Stimulated activated CD8-positive, alpha-beta memory T cell treated with anti-CD3 and anti-CD28 coated beads, Interleukin-15, amount 100 ng/mL, for 4 hours (primary cell): Measurements from ENCODE around the gene HES6.
A peak's percentile ranks its signal among the peaks of the same experiment; 100 is the strongest.
"Not testable (repeated sequence)": the region's sequence is repeated elsewhere in the genome, so short reads cannot be mapped to it uniquely, and the experiment has no call there.

Experiments used
- DNase-seq, 2 donors: peaks; one replicate each; pipeline ENCODE4 v3.0.0-alpha.2; 2020; ENCODE audit warnings: low read depth in 2 of 2

HES6 gene

DNA sequence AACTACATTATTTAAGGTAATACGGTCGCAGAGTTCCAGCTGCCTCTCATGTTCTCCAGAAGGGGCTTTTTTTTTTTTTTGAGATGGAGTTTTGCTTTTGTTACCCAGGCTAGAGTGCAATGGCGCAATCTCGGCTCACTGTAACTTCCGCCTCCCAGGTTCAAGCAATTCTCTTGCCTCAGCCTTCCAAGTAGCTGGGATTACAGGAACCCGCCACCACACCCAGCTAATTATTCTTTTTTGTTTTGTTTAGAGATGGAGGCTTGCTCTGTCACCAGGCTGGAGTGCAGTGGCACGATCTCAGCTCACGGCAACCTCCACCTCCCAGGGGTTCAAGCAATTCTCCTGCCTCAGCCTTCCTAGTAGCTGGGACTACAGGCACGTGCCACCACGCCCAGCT lies 33.6 kb upstream of the HES6 start:
- DNase-seq = not testable (repeated sequence)

DNA sequence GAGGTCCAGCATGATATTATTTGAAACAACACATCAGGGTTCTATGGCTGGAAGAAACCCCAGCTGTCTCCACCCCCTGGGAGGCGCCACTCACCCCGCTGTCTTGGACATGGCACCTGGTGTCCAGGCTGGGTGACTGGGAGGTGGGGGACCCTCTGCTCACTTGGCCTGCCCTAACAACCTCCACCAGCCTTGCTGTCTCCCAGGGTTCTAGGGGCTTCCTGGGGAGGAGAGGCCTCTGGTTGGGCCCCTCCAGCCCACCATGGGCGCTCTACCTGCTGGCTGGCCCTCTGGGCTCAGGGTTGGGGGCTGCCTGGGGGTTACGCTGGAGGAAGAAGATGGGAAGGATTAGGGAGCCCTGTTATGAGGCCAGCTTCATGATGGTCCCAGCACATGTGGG lies 32.3 kb upstream of the HES6 start:
- no peak for DNase-seq

DNA sequence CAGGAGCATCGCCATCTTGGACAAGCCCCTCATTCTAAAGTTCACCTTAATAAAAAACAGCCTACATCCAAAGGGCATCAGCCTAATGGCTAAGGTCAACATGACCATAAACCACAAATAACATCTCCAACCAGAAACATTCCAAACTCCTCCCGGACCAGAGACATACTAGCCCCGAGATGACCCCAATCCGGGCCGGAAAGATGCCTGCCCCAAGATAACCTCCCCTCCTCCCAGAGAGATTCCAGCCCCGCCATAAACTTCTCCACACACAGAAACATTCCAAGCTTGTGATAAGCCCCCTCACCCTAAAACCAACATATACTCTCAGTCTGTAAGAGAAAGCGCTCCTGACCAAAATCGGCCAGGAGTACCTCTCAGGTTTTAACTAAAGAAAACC lies 31.8 kb upstream of the HES6 start:
- DNase-seq = not testable (repeated sequence)

DNA sequence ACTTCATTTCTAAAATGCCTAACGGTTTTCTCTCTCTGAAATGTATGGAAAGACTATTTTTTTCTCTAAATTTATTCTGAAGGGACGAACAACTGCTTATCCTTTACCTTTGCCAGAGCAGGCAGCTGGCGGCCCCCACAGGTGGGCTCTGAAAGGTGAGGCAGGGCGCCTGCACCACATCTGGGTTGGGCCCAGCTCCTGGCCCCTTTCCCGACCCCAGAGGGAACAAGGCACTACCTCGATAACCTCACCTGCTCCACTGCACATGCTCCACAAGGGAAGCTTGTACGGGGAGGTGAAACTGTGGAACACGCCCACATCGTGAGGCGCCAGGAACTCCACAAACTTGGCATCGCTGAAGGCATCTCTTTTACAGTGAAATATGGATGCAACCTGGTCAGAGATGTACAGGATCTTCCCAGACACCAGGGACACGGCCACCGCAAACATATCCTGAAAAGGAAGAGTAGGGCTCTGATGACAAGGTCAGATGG lies 31.3 kb upstream of the HES6 start:
- DNase-seq = no peak

DNA sequence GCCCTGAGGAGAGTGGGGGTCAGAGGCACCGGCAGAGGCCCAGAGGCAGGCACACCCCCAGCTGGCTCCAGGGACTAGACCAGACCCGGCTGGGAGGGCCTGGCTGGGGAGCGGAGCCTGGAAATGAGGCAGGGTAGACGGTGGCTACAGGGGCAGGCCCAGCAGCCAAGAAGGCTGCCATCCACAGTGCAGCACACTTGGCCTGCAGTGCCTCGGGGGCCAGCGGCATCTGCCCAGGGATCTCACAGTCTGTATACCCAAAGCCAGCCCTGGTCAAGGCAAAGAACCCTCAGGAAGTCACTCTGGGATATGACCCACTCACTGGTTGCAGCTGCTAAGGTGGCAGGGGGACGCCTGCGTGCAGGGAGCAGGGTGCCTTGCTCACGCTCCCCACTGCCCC lies 30.8 kb upstream of the HES6 start:
- no peak for DNase-seq

DNA sequence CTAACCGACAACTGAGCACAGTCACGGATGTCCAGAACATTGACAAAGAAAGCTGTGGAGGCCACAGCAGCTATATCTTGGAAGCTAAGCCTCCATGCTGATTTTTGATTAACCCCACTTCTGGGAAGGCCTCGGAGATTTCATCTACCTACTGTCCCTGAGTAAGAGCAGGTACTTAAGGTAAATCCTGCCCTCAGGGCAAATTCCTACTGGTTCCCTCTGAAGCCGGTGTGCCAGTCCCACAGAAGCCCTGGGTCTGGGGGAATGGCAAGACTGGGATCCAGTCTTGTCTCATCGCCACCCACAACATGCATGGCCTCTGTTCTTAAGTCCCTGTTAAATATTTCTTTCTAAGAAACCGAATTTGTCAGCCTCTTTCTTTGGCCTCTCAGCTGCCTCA lies 29.9 kb upstream of the HES6 start:
- no peak for DNase-seq

DNA sequence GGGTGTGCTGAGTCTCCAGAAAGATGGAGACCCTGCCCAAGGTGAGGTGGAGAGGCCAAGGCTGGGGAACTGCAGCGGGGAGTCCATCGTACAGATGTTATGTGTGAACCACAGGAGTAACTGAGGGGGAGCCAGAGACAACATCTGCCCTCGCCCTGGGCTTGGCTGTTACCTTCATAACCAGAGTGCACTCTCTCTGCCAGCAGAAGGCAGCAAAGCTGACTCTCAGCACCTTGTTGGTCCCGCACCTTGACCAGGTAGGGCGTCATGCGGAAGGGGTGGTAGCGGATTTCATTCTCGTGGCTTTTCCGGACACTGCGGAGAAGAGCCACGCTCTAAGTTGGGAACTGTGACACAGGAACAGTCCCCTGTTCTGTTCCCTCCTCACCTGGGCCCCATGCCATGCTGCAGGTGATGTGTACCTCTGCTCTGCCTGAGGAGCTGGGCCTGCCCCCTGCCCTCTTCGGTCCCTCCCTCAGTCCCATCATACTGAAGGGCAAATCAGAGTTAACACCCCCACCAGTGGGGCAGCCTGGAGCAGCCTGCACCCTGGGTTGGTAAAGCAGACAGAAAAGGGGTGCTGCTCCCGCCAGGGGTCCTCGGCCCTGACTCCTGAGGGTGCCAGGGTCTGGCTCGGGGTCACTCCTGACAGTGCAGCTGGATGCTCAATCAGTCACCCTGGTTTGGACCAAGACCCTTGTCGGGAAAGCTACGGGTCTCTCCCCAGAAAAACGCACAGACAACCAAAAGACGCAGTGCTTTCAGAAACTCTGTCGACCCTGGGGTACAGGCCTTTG lies 28.2 kb upstream of the HES6 start:
- DNase-seq = no peak

DNA sequence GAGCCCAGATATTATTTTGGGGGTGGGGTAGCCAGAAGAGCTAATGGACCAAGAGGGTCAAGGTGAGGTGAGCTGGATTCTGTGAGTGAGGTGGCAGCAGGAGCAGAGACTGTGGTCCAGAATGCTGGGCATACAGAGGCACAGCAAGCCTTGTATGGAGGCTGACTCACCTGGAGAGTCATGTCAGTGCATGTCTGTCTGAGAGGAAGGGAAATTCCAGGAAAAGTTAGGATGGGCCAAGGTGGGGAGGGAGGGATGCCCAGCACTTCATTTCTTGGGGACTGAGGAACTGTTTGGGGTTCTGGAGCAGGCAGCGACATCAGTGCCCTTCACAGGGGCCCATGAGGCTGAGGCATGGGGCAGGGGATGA lies 27.5 kb upstream of the HES6 start:
- no peak for DNase-seq

DNA sequence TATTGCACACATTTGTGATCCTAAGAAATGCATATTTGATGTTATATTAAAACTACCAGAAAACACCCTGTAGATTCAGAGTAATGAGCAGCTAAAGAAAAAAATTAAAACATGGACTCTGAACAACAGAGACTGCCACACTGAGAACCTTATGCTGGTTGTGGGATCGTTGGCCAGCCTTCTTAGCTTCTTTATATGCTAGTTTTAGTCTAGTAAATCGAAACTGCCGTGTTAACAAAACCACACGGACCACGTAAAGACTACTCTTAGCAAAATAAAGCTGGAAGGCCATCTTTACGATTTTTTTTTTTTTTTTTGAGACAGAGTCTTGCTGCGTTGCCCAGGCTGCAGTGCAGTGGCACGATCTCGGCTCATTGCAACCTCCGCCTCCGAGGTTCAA lies 25.8 kb upstream of the HES6 start:
- no peak for DNase-seq

DNA sequence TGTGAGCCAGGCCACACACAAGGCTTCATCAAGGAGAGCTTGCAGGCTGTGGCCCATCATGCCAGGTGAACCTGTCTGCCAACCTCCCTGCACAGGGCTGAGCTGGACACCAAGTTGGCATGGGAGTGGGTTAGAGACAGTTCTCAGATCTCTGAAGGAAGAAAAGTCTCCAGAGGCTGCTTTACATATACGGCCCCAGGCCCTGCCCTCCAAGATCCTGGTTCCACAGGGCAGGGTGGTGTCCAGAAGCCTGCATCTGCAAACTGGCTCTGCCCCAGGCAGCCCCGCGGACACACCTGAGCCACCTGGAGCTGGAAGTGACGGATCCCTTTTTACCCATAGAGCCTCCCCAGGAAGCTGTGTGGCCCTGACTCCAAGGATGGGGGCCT lies 24.2 kb upstream of the HES6 start:
- DNase-seq = no peak

DNA sequence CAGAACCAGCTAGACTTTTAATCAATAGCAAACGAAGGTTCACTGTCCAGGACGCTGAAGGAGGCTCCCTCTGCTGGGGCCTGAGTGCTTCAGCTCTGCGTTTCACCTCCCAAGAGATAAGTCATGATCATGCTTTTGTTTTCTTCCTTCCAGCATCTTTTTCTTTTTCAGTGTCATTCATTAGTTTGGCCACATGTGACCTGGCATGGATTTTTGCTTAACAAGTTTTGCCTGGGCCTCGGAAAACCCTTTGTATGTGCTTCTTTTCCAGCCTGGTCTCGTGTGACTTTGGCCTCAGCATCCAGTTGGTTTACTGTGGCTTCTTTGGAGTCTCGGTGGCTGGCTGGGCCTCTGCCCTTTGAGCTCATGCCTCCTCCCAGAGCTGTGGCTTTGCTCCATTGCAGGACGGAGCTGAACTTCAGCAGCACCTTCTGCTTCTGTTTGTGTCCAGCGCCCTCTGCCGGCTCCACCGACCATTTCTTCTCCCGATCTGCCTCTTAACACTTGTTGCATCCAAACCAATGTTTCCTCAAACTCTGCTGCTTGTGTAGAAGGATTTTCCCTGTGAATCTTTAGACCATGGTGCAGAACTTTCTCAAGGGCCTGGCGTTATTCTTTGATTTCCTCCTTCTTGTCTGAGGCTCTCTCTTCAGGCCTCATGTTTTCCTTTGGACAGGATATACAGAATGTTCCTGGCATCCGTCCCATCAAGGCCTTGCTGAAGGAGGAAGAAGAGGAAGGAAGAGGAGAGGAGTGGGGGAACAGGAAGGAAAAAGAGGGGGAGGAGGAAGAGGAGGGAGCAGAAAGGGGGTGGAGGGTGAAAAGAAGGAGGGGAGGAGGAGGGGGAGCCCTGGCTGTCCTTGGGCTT lies 23.6 kb upstream of the HES6 start:
- peak in 1 of 2 donors; percentile 46 for DNase-seq

DNA sequence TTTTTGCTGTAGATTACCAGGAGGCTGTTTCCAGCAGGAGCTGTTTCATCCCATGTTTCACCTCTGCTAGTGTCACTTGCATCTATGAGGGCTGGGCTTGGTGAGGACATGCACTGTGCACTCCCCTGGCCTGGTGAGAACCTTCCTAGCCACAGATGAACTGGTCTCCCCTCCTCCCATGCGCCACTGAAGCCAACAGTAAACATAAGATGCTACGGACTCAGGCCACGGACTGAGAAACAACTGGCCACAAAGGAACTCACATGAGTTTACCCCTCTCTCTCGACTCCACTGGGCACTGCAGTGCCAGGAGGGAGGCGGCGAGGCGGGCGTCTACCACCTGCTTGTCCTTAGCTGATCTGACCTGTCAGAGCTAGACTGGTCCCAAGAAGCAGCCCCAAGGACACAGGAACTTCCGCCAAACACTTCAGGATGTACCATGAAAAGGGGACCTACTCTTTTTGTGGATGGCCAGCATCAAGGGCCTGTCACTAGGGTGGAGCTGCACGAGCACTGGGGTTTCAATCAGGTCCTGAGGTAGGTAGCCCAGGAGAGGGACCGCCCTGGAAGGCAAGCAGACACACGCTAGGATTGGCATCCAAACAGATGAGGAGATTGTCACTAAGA lies 22.8 kb upstream of the HES6 start:
- DNase-seq = no peak

DNA sequence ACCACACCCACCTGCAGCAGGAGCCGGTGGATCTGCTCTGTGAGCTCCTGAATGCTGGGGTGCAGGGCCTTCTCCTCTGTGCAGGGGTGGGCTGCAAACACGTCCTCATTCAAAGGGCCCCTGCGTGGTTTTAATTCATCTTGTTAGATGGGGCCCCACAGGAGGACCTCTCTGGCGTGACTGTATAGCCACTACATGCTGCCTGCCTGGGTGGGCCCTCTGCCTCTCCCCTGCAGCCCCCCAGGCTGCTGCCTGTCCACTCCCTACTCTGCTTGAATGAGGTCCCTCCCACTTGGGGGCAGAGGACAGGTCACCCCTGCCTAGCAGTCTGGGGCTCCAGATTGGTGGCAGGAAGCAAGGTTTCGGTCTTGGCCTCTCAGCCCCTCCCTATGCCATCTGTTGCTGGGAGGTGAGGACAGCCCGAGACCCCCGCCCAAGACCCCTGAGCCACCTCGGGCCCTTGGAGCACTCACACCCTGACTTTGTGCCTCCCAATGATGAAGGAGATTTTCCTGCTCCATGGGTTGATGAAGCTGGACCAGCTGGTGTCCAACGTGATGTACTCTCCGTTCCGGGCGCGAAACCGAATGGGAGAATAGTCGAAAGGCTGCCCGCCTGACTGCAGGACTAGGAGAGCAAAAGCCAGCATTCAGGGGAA lies 22.0 kb upstream of the HES6 start:
- no peak for DNase-seq

DNA sequence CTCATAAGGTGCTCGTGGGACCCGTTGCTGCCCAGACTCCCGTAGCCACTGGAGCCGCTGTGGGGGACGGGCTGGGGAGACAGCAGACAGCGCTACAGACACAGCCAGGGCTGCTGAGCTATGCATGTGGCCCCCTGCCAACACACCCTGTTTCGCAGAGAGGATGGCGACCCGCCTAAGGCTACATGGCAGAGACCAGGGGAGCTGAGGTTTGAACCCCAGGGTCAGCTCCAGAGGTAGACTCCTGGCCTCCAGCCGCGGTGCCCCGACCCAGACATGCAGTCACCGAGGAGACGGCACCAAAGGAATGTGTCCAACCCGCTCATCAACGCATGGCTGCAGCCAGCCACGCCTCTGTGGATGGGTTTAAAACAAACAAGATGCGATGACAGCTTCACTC lies 21.0 kb upstream of the HES6 start:
- no peak for DNase-seq

DNA sequence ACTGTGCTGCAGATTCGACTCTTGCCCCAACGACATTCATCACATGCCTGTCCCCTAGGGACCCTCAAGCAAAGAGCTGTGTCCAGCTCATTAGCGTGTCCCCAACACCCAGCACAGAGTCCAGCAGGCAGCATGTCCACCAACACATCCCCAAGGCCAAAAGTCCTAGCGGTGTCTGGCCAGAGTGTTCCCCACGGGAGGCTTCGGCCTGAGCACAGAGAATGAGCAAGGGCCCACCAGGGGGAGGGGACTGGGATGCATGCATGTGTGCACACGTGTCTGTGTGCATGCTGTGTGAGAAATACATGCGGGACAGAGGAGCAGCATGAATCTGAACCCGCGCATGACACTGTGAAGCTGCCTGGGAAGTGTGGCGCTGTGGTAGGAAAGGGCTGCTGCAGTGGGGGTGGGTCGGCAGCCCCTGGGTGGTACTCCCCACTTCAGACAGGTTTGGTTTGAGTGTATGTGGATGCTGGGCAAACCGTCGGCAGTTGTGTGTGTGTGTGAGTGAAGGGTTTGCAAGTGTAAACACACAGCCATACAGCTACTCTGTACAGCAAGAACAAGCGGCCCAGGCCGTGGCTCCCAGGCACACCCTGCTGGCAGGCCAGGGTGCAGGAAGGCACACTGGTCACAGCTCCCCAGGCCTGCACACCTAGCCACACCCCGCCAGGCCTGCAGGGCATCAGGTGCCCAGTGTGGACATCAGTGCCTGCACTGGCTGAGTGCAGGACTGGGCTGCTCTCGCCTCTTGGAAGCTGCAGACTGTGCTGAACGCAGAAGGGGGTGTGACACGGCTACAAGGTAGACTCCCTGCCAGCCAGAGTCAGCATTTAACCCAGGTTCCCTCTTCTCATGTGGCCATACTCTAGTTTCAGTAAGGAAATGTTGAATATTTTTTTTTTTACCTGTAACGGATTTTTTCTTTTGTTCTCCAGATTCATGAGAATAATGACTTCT lies 19.5 kb upstream of the HES6 start:
- DNase-seq = no peak

DNA sequence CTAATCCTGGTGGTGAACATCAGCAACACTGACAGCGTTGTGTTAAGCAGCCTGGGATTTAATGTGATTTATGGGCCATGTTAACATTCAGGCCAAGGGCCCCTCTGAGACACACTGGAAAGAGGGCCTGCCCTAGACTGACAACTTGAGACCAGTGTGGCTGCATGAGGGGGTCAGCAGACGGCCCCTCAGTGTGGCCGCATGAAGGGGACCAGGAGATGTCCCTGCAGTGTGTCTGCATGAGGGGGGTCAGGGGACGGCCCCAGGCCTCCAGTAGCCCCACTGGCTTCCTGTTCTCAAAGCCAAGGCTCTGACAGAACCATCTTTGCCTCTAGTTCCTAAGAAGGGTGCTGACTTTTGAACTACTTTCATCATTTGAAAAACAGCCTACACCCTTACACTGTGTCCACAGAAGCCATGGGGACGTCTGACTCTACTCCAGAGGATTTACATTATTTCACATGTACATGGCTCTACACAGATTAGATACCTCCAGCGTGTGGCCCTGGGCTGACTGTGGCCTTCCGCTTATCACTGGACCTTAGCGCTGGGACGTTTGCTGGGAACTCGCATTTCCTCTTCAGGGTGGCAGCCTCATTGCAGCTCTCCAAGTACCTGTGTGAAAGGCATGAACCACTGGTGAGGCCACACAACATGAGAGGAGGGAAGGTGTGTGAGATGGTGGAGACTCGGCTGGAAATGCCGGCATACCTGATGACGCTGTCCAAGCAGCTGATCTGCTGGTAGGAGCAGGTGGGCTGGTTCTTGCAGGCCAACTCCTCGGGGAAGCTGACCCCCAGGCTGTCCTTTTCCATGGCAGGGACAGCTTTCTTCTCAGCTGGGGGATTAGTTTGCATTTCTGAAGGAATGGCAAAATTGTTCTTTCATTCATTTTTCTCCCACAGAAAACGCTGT lies 18.2 kb upstream of the HES6 start:
- DNase-seq = no peak

DNA sequence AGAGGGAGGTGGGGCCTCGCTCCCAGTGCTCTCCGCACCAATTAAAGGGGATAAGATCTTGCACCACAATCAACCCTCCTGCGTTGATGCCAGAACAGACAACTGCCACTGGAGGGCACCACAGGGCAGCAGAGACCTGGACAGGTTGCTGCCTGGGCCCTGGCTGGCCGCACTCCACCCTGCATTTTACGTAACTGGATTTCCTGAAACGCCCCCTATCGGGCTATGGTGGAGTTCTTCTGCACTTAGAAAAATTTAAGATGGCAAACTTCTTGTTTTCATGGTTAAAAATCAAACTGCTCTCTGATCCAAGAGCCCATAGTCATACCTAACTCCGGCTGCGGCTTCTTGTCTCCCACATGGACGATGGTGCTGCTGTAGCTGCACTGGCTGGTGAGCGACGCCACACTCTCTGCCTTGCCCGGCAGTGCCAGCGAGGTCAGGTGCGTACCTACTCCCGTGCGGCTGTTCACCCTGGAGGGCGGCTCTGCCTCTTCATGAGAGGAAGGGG lies 16.8 kb upstream of the HES6 start:
- DNase-seq = peak in 1 of 2 donors; percentile 46

DNA sequence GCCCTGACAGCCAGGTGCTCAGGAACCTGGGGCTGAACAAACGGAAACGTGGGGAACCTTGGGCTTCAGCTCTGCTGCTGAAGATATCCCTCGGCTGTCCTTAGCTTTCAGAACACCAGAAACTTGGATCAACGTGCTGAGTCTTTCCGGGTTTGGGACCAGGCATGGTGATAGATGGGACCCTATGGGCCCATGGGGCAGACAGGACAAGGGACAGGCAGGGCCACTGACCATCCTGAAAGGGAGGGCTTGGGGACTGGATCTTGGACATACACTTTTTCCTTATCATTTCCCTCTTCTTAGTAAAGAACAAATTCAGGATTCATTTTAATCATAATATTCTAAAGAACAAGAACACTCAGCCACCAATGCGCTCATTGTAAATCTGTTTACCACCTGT lies 16.3 kb upstream of the HES6 start:
- DNase-seq = no peak

DNA sequence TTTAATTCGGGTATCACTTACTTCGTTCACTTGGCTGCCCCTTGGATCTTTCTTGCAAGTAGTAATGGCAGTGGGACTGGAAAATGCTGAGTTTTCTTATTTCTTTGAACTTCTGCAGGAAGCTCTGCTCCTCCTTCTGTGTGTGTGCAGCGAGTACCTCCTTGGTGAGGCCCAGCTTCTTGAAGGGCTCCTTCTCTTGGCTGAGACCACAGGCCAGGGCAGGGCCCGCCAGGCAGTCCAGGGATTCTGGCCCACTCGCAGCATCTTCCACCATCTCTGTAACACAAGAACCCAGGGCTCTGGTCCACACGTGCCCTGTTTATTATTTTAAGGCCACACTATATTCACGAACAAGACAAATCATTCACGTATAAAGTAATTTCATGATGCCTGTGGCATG lies 15.8 kb upstream of the HES6 start:
- no peak for DNase-seq

DNA sequence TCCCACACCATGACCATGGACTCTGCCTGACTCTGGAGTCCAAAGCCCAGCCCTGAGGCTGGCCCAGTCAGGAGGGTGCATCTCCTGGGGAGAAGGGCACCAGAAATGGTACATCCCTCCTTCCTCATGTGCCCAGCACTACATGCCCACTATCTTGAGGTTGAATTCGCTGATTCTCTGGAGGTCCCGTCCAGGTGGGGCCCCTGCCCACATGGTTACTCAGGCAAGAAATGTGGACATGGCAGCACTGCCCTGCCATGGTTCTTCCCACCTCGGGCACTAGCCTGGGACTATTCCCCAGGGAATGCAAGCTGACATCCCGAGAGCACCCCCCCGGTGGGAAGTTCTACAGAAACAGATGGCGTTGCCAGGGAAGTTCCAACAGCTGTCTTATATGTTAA lies 15.3 kb upstream of the HES6 start:
- no peak for DNase-seq
